HG03066 (cell line): ENCODE results near the gene BUD23.
"Not testable (repeated sequence)": the region's sequence is repeated elsewhere in the genome, so short reads cannot be mapped to it uniquely, and the experiment has no call there.

Experiments used
- ATAC-seq: cut with Tn5 transposase; IDR thresholded peaks from one replicate; pipeline ENCODE4 v1.9.1; 2021; ENCODE audit warnings: low read depth; ENCODE audit not compliant: unreplicated experiment

BUD23 gene

DNA sequence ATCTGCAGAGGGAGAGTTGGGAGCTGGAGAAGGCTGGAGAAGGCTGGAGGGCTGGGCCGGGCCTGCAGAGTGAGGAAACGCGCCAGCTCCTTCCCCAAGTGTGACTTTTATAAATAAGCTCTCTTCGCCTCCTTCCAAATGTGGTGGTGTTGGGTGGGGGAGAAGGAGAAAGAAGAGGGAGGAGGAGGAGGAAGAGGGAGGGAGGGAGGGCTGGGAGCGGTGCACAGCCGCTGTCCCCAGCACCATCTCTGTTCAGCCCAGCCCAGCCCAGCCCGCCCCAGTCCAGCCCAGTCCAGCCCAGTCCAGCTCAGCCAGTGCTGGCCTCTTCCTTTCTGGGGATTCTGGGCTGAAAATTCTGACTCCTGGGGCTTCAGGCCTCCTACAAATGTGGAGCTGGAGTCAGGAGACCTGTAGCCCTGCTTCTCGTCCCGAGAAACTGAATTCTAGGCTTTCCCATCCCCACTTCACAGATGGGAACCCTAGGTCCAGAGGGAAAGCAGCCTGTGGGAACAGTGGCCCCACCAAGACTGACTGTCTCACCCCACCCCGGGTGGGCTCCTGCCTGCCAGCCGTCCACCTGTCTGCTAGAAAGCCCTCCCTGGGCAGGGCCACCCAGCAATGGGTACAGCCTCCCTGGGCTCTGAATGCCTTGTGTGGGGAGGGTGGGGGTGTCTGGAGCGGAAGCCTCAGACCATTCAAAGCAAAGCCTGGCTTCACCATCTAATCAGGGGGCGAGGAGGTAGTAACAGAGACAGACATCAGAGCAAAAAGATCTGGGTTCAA lies 33.8 kb downstream of the BUD23 start:
- no peak for ATAC-seq

DNA sequence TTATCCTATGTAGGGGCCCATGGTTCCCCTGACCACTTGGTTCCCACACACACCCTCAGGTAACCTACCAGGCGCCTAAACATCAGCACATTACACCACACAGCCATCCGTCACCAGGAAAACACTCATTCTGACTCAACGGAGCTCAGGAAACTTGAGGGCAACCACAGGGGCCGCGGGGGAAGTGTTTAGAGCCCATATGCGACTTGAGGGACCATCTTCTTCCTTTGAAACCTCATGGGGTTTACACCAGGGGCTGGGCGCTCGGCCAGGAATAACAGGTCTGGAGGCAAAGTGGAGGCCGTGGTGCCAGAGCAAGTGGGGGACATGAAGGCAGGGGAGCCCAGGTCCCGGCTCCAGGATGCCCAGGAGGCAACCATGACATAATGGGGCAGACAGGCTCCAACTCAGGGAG lies 34.6 kb downstream of the BUD23 start:
- no peak for ATAC-seq

GRCh38 chr7:73718438-73718881 lies 35.1 kb downstream of the BUD23 start:
- no peak for ATAC-seq

GRCh38 chr7:73718905-73719805 lies 35.8 kb downstream of the BUD23 start, which contains the start of gene STX1A:
STX1A (minus strand) TSS chr7:73719669; CDS start chr7:73719631, 38 bp downstream.
- ATAC-seq: no peak

DNA sequence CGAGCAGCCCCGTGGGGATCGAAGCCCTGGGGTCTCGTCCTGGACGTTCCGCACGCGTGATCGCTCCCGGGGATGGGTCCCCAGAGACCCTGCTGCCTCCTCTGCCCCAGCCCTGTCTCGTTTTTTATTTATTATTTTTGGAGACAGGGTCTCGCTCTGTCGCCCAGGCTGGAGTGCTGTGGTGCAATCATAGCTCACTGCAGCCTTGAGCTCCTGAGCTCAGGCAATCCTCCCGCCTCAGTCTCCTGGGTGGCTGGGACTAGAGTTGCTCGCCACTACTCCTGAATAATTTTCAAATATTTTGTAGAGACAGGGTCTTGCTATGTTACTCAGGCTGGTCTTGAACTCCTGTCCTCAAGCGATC lies 36.4 kb downstream of the BUD23 start:
- ATAC-seq: no peak

DNA sequence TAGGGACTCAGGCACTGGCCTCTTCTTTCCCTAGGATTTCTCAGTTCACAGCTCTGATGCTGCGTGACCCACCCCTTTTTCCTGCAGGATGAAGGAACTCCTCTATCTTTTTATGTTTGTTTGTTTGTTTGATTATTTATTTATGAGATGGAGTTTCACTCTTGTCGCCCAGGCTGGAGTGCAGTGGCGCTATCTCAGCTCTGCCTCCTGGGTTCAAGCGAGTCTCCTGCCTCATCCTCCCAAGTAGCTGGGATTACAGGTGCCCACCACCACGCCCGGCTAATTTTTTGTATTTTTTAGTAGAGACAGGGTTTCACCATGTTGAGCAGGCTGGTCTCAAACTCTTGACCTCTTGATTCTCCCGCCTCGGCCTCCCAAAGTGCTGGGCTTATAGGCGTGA lies 37.0 kb downstream of the BUD23 start:
- not testable (repeated sequence) for ATAC-seq

DNA sequence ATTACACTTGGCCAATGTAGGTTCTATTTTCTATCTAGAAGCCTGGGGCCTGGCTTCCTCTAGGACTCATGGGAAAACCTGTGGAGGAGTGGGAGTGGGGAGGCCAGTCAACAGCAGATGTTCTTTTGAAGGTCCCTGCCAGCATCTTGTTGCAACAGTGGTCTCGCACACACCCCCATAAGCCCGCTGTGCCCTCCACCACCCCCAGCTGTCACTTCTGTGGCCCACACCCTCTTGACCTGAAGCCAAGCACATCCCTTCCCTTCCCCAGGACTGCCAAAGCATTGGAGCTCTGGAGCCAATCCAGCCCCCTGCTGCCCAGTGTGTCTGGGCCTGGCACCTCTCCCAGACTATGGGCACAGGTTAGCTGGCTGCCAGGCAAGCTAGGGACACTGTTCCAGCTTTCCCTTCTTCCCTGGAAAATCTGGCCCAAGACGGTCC lies 38.0 kb downstream of the BUD23 start:
- ATAC-seq: no peak

- not testable (repeated sequence) for ATAC-seq
Observed at GRCh38 chr7:73722182-73722581, 38.8 kb downstream of the BUD23 start.

GRCh38 chr7:73722785-73723184 lies 39.4 kb downstream of the BUD23 start:
- no peak for ATAC-seq

DNA sequence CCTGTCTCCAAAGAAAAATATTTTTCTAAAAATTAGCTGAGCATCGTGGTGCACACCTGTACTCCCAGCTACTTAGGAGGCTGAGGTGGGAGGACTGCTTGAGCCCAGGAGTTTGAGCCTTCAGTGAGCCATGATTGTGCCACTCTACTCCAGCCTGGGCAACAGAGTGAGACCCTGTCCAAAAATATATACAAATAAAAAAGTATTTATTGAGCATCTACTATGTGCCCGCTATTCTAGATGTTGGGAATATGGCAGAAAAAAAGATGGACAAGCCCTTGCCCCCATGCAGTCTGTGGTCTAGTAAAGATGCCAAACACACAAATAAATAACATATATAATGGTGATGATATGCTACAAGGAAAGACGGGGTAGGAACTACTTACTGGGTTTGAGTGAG lies 40.4 kb downstream of the BUD23 start:
- no peak for ATAC-seq

DNA sequence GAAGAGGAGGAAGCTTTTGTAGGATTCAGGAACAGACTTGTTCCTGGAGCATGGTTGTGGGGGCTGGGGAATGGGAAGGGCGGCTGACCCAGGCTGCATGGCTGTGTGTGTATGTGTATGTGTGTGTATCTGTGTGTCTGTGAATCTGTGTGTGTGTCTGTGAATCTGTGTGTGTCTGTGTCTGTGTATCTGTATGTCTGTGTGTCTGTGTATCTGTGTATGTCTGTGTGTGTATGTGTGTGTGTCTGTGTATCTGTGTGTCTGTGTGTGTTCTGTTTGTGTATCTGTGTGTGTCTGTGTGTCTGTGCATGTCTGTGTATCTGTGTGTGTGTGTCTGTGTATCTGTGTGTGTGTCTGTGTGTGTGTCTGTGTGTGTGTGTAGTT lies 42.7 kb downstream of the BUD23 start:
- no peak for ATAC-seq

DNA sequence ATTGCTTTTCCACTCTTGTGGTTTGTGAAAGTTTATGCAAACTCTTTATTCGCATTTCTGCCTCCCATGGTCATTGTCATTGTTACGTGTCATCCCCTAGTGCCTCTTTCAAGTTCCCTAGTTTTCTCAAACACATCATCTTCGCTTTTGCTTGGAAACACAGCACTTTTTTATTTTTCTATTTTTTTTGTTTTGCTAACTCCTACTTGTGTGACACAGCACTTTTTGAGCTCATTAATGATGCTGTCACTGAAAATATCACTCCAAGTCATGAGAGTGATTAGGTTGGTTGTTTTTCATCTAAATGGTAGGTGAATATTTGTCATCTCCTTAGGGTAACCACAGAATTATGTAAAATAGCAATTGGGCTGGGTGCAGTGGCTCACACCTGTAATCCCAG lies 44.6 kb downstream of the BUD23 start:
- ATAC-seq: no peak

DNA sequence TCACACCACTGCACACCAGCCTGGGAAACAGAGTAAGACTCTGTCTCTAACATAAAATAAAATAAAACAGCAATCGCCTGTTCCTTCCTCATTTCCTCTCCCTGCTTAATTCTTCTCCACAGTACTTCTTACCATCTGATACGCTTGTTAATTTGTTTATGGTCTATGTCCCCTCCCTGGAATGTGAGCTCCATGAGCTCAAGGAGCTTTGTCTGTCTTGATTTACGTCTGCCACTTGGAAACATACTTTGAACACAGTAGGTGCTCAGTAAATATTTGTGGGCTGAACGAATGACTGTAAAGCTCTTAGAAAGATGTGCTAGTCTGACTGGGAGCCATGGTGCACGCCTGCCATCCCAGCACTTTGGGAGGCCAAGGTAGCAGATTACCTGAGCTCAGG lies 45.2 kb downstream of the BUD23 start:
- ATAC-seq: no peak

DNA sequence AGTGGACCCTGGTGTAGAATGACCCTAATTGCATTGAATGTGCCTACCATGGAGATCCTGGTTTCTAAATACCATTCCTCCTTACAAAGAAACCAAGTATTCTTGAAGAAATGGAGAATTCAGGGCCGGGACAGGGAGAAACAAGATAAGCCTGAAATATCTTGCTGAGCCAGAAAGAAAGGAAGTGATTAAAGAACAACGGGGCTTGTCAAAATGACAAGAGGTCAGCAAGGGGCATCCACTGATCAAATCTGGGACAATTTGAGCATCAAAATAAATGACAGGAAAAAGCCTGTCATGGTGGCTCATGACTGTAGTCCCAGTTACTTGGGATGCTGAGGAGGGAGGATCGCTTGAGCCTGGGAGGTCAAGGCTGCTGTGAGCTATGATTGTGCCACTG lies 47.1 kb downstream of the BUD23 start:
- no peak for ATAC-seq

DNA sequence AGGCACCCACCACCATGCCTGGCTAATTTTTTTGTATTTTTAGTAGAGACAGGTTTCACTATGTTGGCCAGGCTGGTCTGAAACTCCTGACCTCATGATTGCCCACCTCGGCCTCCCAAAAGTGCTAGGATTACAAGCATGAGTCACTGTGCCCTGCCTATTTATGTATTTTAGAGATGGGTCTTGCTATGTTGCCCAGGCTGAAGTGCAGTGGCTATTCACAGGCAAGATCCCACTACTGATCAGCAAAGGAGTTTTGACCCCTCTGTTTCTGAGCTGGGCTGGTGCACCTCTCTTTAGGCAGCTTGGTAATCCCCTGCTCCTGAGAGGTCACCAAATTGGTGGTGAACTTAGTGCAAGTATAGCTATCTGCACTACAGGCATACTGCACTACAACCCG lies 49.0 kb downstream of the BUD23 start:
- no peak for ATAC-seq

GRCh38 chr7:73734619-73735527 lies 51.5 kb downstream of the BUD23 start:
- peak; percentile 49 for ATAC-seq

DNA sequence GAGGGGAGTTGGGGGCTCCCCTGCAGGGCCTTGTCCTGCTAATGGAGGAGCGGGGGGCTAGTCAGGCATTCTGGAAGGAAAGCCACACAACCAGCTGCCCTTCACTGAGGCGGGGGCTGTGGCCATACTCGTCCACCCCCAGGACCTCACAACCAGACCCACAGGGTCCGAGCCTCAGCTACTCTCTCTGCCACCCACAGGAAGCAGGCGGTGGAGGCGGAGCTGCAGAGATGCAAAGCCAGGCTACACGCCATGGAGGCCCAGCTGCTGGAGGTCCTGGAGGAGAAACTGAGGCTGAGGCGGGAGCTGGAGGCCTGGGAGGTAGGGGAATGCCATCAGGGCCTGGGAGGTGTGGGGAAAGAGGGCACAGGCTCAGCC lies 52.1 kb downstream of the BUD23 start:
- no peak for ATAC-seq

GRCh38 chr7:73736885-73737284 lies 53.5 kb downstream of the BUD23 start:
- no peak for ATAC-seq

DNA sequence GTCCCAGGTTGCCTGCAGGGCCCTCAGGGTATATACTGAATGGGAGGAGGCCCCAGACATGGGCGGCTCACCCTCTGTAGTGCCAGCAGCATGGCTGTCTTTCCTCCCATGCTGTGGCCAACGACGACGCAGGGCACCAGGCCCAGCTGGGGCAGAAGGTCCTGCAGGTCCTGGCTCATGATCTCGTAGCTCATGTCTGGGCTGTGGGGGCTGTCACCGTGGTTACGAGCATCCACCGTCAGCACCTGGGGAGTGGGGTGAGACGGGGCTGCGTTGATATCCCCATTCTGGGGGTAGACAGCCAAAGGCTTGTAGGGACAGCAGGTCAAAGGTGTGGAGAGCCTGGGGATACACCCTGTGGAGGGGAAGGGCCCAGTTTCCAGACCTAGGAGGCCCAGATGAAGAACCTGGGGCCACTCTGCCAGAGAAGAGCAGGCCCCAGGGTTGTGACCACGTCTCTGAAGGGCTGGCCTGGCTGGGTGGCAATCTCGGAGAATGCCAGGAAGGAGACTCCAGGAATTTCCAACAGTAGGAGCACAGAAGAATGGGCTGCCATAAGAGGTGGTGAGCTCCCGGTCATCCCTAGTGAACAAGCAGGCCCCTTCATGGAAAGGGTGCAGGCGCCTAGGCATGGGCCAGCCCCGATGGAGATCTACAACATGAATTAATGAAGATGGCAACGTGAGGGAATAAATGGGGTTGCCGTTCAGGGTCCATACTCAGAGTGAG lies 54.3 kb downstream of the BUD23 start:
- no peak for ATAC-seq

DNA sequence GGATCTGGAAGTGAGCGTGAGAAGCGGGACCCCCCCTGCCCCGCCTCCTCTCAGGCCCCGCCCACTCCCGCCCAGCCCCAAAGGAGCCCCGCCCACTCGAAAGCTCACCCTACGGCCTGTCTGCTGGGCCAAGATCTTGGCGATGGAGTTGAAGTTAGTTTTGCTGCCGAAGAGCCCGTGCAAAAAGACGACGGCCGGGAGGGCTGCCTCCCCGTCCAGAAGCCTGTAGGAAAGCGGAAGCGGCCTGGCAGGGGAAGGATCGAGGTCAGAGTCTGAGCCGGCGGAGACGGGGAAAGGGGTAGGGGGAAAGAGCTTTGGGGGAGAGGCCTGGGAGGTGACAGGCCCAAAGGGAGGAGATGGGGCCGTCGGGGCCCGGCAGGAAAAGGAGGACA lies 54.8 kb downstream of the BUD23 start:
- peak; percentile 19 for ATAC-seq
